ENCODE results near the gene LRRC63.
"Not testable (repeated sequence)": the region's sequence is repeated elsewhere in the genome, so short reads cannot be mapped to it uniquely, and the experiment has no call there.

Gene LRRC63, protein sequence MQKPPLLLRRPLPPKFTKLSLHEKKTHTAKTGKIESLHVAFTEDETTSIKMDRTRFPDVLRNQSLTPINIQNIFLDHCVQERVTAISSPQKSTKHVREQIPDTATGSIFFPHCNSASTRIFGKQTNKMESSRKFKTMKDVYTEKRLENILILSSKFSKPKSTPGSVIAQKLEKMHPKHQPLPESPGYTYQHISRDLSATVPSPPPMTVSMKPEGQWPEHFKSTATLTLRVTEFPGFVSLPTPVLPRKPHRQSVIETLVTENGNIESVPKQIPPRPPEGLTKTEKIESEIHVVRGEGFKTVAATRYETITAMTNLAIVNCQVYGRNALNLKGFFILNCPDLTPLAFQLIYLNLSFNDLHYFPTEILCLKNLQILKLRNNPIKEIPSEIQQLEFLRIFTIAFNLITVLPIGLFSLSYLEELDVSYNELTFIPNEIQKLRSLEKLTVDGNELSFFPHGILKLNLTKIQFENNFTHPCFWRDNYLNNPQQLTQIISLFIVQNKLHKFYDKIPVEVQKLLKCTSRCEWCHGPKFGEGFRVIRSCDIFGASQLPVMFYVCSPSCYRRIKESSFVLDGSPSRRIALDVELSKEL

DNA sequence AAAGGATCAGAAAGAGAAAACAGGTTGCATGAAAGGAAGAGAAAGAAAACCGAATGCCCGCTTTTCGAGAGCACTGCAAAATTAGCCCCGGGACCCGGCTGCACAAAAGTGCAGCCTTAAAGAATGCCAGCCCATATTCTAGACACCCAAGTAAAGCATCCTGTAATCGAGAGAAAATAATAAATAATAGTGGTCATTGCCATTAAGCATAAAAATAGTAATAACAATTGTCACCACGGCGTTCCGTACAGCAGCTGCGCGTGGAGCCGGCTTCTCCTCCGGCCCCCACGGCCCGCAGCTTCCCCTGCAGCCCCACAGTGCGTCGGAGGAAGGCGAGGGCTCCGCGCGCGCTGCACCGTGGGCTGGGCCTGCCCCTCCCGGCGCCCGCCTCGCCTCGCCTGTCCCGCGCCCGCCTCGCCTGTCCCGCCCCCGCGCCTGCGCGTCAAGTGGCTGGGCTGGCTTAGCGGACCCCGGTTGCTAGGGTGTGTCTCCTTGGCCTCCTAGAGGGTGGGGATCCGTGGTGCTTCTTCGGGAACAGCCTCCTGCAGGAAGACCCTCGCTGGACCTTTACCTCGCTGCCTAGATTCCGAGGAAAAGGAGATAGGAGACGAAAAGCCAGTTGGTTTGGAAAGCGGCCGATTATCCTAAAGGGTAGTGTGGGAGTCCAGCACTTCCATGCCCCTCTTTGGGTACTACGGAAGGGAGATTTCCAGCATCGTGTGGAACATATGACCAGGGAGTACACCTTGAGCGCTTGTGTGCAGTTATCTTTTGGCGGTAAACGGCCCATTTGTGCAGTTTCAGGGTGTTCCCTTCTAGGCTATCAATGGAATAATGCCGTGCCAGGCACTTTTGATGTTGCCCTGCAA, at the start of gene LRRC63:
LRRC63 (plus strand) TSS at position 446 of the 869 bp plus-strand sequence. CDS start 1,107 bp downstream, outside the sequence.
- peak within 1 kb of the TSS in 15 of 21 experiments; percentile 18 to 78 (median 52) for H3K27ac ChIP-seq
- H3K4me3 ChIP-seq, result peak within 1 kb of the TSS; percentile 29 to 55 (median 34)

DNA sequence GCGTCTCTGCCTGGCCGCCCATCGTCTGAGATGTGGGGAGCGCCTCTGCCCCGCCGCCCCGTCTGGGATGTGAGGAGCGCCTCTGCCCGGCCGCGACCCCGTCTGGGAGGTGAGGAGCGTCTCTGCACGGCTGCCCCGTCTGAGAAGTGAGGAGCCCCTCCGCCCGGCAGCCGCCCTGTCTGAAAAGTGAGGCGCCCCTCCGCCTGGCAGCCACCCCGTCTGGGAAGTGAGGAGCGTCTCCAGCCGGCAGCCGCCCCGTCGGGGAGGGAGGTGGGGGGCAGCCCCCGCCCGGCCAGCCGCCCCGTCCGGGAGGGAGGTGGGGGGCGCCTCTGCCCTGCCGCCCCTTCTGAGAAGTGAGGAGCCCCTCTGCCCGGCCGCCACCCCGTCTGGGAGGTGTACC, 49.0 kb upstream of the LRRC63 start:
- H3K27ac ChIP-seq, H3K4me3 ChIP-seq: not testable (repeated sequence)

DNA sequence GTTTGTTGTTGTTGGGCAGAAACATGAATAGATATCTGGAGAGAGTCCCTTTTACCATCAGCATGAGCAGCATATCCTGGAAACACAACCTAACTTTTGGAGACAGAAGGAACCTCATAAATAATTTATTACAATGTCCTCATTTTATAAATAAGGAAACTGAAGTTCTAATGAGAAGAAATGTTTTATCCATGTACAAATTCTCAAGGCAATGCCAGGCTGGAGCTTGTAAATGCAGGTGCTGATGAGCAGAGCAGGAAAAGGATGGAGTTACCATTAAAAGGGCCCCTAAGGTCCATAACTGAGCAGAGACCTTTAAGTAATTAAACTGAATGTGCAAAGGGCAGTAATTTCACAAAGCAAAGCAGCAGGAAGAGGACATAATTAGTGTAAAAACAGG, 47.1 kb upstream of the LRRC63 start:
- no peak overlapping the region for H3K4me3 ChIP-seq

DNA sequence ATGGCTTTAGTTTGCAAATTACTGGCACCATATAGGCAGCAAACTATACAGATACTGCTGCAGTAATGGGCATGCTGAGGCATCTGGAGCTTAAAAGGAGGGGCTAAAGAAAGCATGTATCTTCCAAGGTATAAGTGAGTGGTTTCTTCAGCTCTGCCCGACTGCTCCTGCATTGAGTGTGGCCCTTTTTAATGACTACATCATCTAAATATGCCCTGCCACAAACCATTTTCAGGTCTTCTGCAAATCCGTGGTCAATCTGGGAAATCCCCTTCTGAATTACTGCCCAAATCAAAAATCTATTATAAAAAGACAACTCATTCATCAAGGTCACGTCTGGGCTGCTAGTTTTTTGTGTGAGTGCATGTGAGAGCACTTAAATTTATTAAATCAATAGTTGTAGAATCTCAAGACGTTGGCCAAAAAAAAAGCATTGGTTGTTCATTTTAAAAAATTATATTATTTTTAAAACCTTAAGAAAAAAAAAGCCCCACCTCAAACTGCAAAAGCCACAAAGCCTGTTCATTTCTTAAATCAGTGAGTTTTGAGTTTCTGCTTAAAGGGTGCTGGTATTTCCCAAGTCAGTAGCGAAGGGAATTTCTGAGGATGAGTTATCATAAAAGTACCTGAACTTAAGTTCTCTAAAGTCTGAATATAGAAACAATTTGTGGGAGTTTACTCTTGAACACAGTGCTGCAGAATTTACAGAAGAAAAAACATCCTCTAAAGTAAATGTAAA, 46.1 kb upstream of the LRRC63 start:
- Histone ChIP-seq H3K27ac (peak overlapping the region in 1 of 21 experiments; percentile 43), H3K4me3 (no peak overlapping the region)

More for the DNA sequence above, 47.1 kb upstream of the LRRC63 start:
- H3K27ac ChIP-seq, result peak overlapping the region in 1 of 21 experiments; percentile 43

DNA sequence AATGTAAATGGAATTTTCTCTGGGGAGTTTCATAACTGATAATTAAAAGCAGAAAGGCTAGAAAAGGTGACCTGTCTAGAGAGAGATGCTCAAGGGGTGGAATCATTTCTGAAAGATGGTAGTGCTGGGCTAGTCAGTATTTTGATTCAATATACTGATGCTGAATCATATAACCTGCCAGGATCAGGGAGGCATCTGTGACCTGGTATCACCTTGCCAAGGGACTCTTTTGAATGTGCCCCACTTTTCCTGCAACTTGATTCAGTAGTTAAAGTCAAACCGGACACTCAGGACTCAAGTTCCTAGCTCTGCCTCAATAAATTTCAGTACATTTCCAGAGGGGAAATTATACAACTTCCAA, 45.5 kb upstream of the LRRC63 start:
- Histone ChIP-seq H3K27ac (peak overlapping the region in 1 of 21 experiments; percentile 12), H3K4me3 (no peak overlapping the region)

DNA sequence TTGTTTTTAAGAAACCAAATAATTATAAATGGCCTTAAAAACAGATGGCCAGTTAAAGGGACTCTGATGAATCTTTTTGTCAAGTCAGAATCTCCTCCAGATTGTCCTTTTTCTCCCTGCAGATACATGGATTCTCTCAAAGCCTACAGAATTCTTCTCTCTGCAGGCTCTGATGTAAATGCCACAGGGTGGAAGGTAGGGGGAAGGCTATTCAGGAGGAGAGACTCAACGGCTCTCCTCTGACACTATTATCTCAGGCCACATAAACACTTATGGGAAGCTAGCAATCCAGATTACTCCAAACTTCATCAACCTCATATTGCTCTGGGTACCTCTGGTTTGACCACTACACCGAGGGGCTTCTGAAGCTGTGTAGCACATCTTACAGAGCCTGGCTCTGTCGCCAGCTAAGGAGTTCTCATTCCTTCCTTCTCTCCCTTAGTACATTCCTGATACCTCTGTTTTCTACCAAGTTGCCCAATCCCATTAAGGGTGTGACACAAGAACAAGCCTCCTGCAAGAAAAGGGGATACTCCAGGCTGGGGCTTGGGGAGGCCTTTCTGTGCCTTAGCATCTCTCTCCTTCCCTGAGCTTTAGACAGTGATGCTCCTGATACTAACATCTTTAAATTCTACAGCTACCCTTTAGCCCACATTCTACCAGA, 44.6 kb upstream of the LRRC63 start:
- H3K27ac ChIP-seq, result peak overlapping the region in 2 of 21 experiments; percentile 11 to 83
- peak overlapping the region in 1 of 7 experiments; percentile 9 for H3K4me3 ChIP-seq

DNA sequence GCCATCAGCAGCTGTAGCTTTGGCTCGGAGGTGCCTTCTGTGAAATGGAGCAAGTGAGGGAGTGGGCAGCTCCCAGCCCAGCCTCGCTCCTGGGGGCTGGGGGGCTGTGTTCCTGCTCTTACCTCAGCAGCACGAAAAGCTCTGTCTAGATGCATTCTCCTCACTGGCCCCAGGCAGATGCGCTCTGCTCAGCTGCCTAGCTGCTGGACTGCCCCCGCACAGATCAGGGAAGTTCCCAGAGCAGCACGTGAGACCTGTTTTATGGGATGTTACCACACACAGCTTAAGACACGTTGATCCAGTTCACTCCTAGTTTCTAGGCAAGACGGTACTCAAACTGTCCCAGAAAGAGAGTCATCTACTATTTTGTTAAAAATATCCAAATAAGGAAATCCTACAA, 43.4 kb upstream of the LRRC63 start:
- peak overlapping the region in 1 of 7 experiments; percentile 9 for H3K4me3 ChIP-seq
- peak overlapping the region in 7 of 21 experiments; percentile 11 to 87 (median 37) for H3K27ac ChIP-seq

DNA sequence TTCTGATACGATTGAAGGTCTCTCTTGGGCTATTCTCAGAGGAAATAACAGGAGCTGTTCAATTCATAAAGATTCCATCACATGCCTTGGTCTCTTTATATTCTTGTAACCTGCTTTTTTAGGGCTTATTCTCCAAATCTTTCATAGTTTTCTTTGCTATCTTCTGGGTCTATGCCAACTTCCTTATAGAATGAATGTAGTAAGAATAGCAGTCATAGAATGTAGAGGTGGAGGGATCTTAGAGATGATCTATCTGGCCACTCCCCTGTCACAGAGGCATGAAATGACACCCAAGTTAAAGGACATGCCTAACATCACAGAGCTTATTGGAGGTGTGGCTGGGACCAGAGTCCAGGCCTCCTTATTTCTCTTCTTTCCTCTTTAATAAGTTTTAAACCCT, 42.9 kb upstream of the LRRC63 start:
- Histone ChIP-seq H3K4me3 (peak overlapping the region in 1 of 7 experiments; percentile 9), H3K27ac (peak overlapping the region in 6 of 21 experiments; percentile 11 to 87 (median 34))

DNA sequence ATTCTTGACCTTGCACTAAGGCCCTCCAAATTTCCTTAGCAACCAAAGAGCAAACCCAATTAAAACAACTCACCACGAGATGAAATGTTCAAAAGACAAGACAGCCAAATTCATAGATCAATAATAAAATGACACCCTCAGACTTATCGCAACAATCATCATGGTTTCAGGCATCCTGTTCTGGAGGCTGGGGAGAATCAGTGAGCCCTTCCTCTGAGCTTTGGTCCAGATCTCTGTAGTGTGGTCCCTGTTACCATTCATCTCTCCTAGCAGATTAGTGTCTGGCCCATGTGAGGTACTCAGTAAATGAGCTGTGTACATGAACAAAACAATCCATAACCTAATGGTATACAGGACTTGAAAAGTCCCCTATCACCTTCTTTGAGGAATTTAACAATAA, 42.0 kb upstream of the LRRC63 start:
- no peak overlapping the region for H3K4me3 ChIP-seq
- peak overlapping the region in 3 of 21 experiments; percentile 19 to 87 (median 83) for H3K27ac ChIP-seq

DNA sequence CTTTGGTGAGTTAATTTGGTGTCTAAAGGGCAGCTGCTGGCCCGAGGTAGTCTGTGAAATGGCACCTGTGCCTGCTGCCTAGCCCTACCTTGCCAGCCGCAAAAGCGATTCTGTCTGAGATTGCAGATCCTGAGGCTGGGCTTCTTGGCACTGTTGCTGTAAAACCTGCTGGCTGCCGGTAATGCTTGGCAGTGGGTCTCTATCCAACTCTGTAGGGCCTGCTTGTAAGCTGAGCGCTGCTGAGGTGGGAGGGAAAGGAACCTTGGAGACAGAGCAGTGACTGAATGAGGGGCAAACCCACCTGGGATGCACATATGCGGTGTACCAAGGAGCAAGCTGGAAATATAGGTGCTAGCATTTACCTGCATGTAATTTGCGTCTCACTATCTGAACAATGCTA, 41.5 kb upstream of the LRRC63 start:
- Histone ChIP-seq H3K4me3 (no peak overlapping the region), H3K27ac (peak overlapping the region in 8 of 21 experiments; percentile 19 to 87 (median 44))

DNA sequence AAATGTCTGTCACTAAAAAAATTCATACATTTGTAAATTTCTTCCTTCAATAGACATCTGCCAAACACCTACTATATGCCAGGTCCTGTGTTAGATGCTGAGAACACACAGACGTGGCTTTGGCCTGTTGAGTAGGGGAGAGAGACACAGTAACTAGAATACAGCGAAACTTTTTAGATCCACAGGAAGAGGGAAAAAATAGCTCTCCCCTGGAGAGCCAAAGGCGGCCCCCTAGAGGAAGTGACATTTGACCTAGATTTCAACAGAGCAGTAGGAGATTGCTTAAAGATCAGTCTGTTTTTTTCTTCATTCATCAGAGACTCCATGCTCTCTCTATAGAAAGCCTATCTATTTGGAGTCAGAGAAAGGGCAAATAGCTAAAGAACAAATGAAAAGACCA, 41.0 kb upstream of the LRRC63 start:
- H3K27ac ChIP-seq, result peak overlapping the region in 8 of 21 experiments; percentile 14 to 87 (median 38)
- no peak overlapping the region for H3K4me3 ChIP-seq

DNA sequence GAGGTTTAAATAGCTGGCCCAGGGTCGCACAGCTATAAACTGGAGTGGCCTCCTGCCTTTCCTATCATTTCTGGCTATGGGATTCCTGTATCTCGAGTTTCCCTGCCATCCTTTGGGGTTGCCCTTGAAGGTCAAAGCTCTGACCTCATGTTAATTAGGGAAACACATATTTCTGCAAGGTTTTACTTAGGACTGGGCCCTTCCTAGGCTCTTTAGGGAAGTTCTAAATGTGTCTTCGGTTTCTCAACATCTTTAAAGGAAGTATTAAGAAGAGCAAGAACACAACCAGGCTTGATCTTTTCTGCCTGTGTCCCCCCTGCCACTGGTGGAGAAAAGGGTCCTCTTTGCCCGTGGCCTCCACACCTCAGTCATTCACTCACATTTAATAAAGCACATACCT, 40.5 kb upstream of the LRRC63 start:
- Histone ChIP-seq H3K27ac (peak overlapping the region in 9 of 21 experiments; percentile 14 to 87 (median 47)), H3K4me3 (no peak overlapping the region)

DNA sequence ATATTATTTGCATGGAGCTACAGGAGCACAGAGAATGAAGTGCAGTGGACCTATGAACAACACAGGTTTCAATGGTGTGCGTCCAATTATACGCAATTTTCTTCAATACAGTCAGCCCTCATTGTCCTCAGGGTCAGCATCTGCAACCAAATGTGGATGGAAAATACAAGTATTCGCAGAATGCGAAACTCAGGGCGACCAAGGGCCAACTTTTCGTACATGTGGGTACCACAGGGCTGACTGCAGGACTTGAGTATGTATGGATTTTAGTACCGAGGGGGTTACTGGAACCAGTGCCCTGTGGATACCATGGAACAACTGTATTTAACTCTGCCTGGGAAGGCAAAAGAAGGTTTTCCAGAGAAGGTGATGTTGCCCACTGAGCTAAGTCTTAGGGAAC, 40.0 kb upstream of the LRRC63 start:
- Histone ChIP-seq H3K4me3 (no peak overlapping the region), H3K27ac (peak overlapping the region in 11 of 21 experiments; percentile 24 to 87 (median 56))

DNA sequence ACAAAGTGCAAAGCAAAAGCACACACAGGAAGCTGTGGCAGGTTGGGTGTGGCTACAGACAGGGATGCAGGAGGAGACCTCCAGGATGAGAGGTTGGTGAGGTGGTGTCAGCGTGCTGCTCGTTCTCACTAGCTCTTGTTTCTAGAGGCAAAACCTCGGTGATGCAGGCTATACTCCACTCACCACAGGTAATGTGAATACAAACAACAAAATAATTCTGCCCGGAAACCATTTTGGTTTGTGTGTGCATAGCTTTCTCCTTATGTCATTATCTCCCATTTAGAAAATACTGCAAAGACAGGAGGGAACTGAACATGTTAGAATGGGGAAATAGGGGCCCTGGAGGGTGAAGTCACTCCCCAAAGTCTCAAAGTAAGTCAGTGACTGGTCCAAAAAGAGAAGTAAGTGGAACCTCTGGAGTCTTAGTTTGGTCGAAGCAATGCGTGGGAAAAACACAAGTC, 39.2 kb upstream of the LRRC63 start:
- peak overlapping the region in 13 of 21 experiments; percentile 23 to 87 (median 54) for H3K27ac ChIP-seq
- H3K4me3 ChIP-seq, result no peak overlapping the region

DNA sequence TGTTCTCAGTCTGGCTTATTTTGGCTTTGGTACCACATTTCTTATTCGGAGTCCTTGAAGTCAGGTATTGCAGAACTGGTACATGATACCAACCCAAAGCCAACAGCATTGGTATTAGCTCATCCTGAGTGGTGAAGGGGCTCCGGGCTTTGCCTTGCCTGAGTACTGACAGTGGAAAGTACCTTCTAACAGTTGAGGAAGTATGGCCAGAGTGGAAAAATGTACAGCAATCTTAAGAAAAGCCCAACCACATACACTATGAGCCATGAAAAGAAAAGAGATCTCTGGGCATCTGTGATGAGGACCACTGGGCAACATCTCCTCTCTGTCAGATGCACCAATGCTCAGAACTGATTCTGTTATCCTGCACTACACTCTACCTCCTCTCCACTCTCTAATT, 38.1 kb upstream of the LRRC63 start:
- no peak overlapping the region for H3K4me3 ChIP-seq
- H3K27ac ChIP-seq, result peak overlapping the region in 5 of 21 experiments; percentile 11 to 87 (median 64)

DNA sequence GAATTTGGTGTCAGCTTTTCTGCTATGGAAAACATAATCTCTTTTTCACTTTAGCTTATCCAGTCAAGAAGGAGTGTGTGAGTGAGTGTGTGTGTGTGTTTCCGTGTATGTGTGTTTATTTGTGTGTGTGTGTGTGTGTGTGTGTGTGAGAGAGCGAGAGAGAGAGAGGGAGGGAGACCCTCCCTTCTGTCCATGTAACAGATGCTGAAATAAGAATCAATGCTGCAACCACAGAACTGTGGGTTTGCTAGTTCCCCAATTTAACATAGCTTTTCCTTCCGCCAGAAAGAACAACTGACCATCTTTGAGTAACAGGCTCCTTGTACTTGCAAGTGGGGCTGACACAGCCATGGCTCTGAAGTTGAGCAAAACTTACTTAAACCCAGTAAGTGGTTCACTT, 35.0 kb upstream of the LRRC63 start:
- Histone ChIP-seq H3K27ac (peak overlapping the region in 14 of 21 experiments; percentile 50 to 93 (median 70)), H3K4me3 (peak overlapping the region in 3 of 7 experiments; percentile 8 to 46 (median 12))

DNA sequence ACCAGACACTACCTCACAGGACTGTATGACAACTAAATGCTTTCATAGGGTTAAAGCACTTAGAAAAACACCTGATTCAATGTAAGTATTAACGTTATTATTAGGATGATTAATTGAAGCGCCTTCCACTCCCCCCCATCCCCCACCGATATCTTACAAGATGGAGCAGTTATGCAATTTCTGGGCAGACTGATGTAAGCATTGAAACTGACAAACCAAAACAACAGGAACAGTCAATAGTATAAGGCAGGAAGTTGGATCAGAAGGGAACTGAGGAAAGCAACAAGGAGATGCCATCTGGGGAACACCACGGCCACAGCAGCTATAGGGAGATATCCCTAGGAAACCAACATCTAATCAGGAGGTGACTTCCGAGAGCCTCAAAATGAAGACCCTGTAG, 33.6 kb upstream of the LRRC63 start:
- peak overlapping the region in 10 of 21 experiments; percentile 44 to 93 (median 72) for H3K27ac ChIP-seq
- peak overlapping the region in 2 of 7 experiments; percentile 12 to 46 for H3K4me3 ChIP-seq

DNA sequence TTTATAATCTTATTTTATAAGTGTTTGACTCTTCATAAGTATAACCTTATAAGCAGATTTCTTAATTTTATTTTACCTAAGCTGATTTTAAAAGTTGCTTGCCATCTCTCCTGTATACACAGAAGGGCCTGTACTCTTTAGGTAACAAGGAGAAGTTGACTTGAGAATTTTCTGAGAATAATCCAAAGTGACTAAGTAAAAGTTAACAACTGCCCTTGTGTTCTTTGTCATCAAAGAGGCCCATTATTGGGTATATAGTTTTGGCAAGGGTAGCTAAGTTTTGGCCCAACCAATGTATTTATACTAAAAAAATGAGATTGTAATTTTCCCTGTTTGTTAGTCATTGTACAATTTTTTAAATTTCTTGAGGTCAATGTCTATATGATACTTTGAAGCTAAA, 32.9 kb upstream of the LRRC63 start:
- peak overlapping the region in 4 of 7 experiments; percentile 26 to 46 (median 38) for H3K4me3 ChIP-seq
- peak overlapping the region in 7 of 21 experiments; percentile 11 to 93 (median 65) for H3K27ac ChIP-seq
